Measurements from ENCODE around the gene DNAJB1. TPM values are rescaled to one million over a fixed set of nuclear protein-coding genes. Genes with fewer than 3 reads are reported as not detected.

The DNAJB1 gene
- total and polyA plus RNA-seq, 2 of the 13 experiments (the other 11 are each of a cell fraction or from before 2014, with no cell fraction given), result 87.5 to 97.3 TPM

- TF ChIP-seq PRDM10 (CRISPR knock-in tag; IDR thresholded peaks at IDR 0.05; ENCODE audit: low read depth) (peak; percentile 56; the same call in 1 of the 2 replicates), TFE3 (CRISPR knock-in tag; IDR thresholded peaks at IDR 0.05) (0 out of 2 replicates have a peak, but pooled peaks have one; percentile 59), KLF15 (CRISPR knock-in tag; IDR thresholded peaks at IDR 0.05; ENCODE audit: borderline replicate concordance) (no peak), ZNF280D (CRISPR knock-in tag; IDR thresholded peaks at IDR 0.05) (peak; percentile 24; the same call in 1 of the 2 replicates), FOXP4 (CRISPR knock-in tag; IDR thresholded peaks at IDR 0.05) (peak; percentile 84), SIX1 (CRISPR knock-in tag; IDR thresholded peaks at IDR 0.05; ENCODE audit: borderline replicate concordance) (peak; percentile 33; the same call in 1 of the 2 replicates), NKX3-1 (CRISPR knock-in tag; IDR thresholded peaks at IDR 0.05) (no peak), ZNF468 (CRISPR knock-in tag; IDR thresholded peaks at IDR 0.05) (no peak), THRA (CRISPR knock-in tag; IDR thresholded peaks at IDR 0.05; ENCODE audit: borderline replicate concordance) (0 out of 2 replicates have a peak, but pooled peaks have one; percentile 27), KDM2A (CRISPR knock-in tag; IDR thresholded peaks at IDR 0.05; ENCODE audit: borderline replicate concordance, low read depth) (peak; percentile 20; the same call in 1 of the 2 replicates), TBX2 (CRISPR knock-in tag; IDR thresholded peaks at IDR 0.05; ENCODE audit: borderline replicate concordance) (peak; percentile 58; the same call in 1 of the 2 replicates), TFDP1 (CRISPR knock-in tag; IDR thresholded peaks at IDR 0.05; ENCODE audit: borderline replicate concordance) (0 out of 2 replicates have a peak, but pooled peaks have one; percentile 39), ZSCAN31 (CRISPR knock-in tag; IDR thresholded peaks at IDR 0.05; ENCODE audit: low read depth) (no peak)
Observed at GRCh38 chr19:14502334-14503092, 15.7 kb downstream of the DNAJB1 start (continued).
